SH-SY5Y (cell line): ENCODE measurements around the gene PTPRD.

ENCODE experiments used
- GATA2 ChIP-seq: IDR thresholded peaks from 2 replicates; pipeline ENCODE4 v1.6.1; 2011; ENCODE audit warnings: mild to moderate bottlenecking, low read depth, low read length
- GATA3 ChIP-seq: IDR thresholded peaks from 2 replicates; pipeline ENCODE4 v1.6.1; 2011; ENCODE audit warnings: low read depth, mild to moderate bottlenecking, low read length, moderate library complexity

- no peak for TF ChIP-seq GATA2
- no peak for TF ChIP-seq GATA3
Observed at GRCh38 chr9:10055886-10056395, 556.9 kb downstream of the PTPRD start.
